Mesodermal cell (in vitro differentiated cells): ENCODE measurements around the gene KCTD2. TPM values are rescaled to one million over a fixed set of nuclear protein-coding genes. Genes with fewer than 3 reads are reported as not detected.
"Not testable (repeated sequence)": the region's sequence is repeated elsewhere in the genome, so short reads cannot be mapped to it uniquely, and the experiment has no call there.

Experiments used
- H3K27ac ChIP-seq: 2 replicates; pipeline ENCODE4 v1.7.0; 2013; ENCODE audit warnings: mild to moderate bottlenecking, low read depth, low read length, moderate library complexity; ENCODE audit not compliant: severe bottlenecking
- H3K36me3 ChIP-seq: 2 replicates; pipeline ENCODE4 v1.7.1; 2013; ENCODE audit warnings: mild to moderate bottlenecking, low read length, moderate library complexity; ENCODE audit not compliant: control insufficient read depth, insufficient read depth
- H3K4me1 ChIP-seq: one replicate; pipeline ENCODE4 v1.7.1; 2013; ENCODE audit warnings: mild to moderate bottlenecking, low read length; ENCODE audit not compliant: insufficient read depth, control insufficient read depth, poor library complexity, severe bottlenecking
- H3K4me3 ChIP-seq: 2 replicates; pipeline ENCODE4 v1.7.0; 2013; ENCODE audit warnings: low read length, control low read depth, mild to moderate bottlenecking; ENCODE audit not compliant: insufficient read depth, poor library complexity, severe bottlenecking; ENCODE audit errors: extremely low read depth
- H3K9me3 ChIP-seq: 2 replicates; pipeline ENCODE4 v1.7.1; 2013; ENCODE audit warnings: mild to moderate bottlenecking, low read length, moderate library complexity; ENCODE audit not compliant: control insufficient read depth
- WGBS, 2 experiments: methylation state at CpG; one replicate each; pipeline ENCODE4 v1.1.5; 2013; ENCODE audit warnings: missing lambda C conversion rate in 2 of 2; ENCODE audit not compliant: insufficient coverage in 2 of 2; 5-methylcytosine and 5-hydroxymethylcytosine counted together
- polyA plus RNA-seq, 2 experiments: library from polyadenylated mRNA; stranded (reverse); fragments of 50-300 nt; gene quantifications; one replicate each; pipeline ENCODE4 v1.2.3, GENCODE V29; 2013

KCTD2 gene, protein sequence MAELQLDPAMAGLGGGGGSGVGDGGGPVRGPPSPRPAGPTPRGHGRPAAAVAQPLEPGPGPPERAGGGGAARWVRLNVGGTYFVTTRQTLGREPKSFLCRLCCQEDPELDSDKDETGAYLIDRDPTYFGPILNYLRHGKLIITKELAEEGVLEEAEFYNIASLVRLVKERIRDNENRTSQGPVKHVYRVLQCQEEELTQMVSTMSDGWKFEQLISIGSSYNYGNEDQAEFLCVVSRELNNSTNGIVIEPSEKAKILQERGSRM
- polyA plus RNA-seq (2013, experiment 1 of 2), result 22.7 TPM
- polyA plus RNA-seq (2013, experiment 2 of 2), result 19.3 TPM

GRCh38 chr17:75046407-75047289 is at the start of gene KCTD2, which contains the start of gene ATP5PD:
Gene KCTD2 (plus strand): TSS chr17:75047225. CDS start chr17:75047251, 26 bp downstream.
Gene ATP5PD (minus strand): TSS chr17:75046969. CDS start chr17:75042650, 4,319 bp downstream.
- H3K9me3 ChIP-seq, result no peaks in the 10 kb centered on the region

GRCh38 chr17:74998783-74999182 is 48.2 kb upstream of the KCTD2 start:
- Histone ChIP-seq H3K9me3 (no peaks in the 10 kb centered on the region), H3K4me1 (peaks cover 7% of the 10 kb centered on the region), H3K27ac (peak overlapping the region; percentile 29), H3K36me3 (peaks cover 63% of the 10 kb centered on the region), H3K4me3 (no peak overlapping the region)
- WGBS, 2 experiments, result 93 to 97% methylated on average over 5 of the region's 6 CpGs

More at GRCh38 chr17:75046407-75047289, at the start of gene KCTD2, which contains the start of gene ATP5PD:
- H3K36me3 ChIP-seq, result peaks cover 35% of the 10 kb centered on the region
- H3K4me1 ChIP-seq, result peaks cover 11% of the 10 kb centered on the region
- 0 to 1% methylated on average over 33 to 49 of the region's 72 CpGs for WGBS, 2 experiments
- H3K4me3 ChIP-seq, result peak within 1 kb of the TSS; percentile 93
- H3K27ac ChIP-seq, result peak within 1 kb of the TSS; percentile 87

DNA sequence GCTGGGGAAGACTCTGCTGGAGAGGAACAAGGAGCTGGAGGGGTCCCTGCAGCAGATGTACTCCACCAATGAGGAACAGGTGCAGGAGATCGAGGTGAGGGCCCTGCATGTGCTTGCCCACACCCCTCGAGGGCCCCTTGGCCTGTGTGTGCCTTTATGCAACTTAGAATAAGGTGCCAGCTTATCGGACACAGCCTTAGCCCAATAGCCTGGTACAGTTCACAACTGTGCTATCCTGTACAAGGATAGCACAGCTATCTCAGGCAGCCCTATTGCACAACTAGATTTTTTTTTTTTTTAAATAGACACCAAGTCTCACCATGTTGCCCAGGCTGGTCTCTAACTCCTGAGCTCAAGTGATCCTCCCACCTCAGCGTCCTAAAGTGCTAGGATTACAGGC is 47.5 kb upstream of the KCTD2 start:
- peaks cover 63% of the 10 kb centered on the region for H3K36me3 ChIP-seq
- 94% methylated on average over 4 of the region's 4 CpGs for WGBS, 2 experiments
- no peaks in the 10 kb centered on the region for H3K9me3 ChIP-seq
- H3K4me3 ChIP-seq, result no peak overlapping the region
- H3K27ac ChIP-seq, result no peak overlapping the region
- peaks cover 7% of the 10 kb centered on the region for H3K4me1 ChIP-seq

GRCh38 chr17:75001915-75002843 is 44.8 kb upstream of the KCTD2 start:
- no peak overlapping the region for H3K27ac ChIP-seq
- no peaks in the 10 kb centered on the region for H3K9me3 ChIP-seq
- peaks cover 7% of the 10 kb centered on the region for H3K4me1 ChIP-seq
- peaks cover 63% of the 10 kb centered on the region for H3K36me3 ChIP-seq
- 94 to 100% methylated on average over 8 to 9 of the region's 15 CpGs for WGBS, 2 experiments
- H3K4me3 ChIP-seq, result no peak overlapping the region

- Histone ChIP-seq H3K36me3 (peaks cover 63% of the 10 kb centered on the region), H3K4me3 (no peak overlapping the region), H3K9me3 (no peaks in the 10 kb centered on the region), H3K27ac (no peak overlapping the region), H3K4me1 (peaks cover 6% of the 10 kb centered on the region)
- WGBS, 2 experiments, result 94 to 95% methylated on average over 56 to 69 of the region's 76 CpGs
Observed at GRCh38 chr17:75003070-75003956, 43.7 kb upstream of the KCTD2 start.

GRCh38 chr17:75003957-75004355 is 43.1 kb upstream of the KCTD2 start:
- H3K27ac ChIP-seq, result no peak overlapping the region
- no peaks in the 10 kb centered on the region for H3K9me3 ChIP-seq
- WGBS, 2 experiments, result 95 to 96% methylated on average over 14 to 17 of the region's 19 CpGs
- H3K36me3 ChIP-seq, result peaks cover 62% of the 10 kb centered on the region
- H3K4me3 ChIP-seq, result no peak overlapping the region
- no peaks in the 10 kb centered on the region for H3K4me1 ChIP-seq

- Histone ChIP-seq H3K4me1 (no peaks in the 10 kb centered on the region), H3K4me3 (no peak overlapping the region), H3K36me3 (peaks cover 58% of the 10 kb centered on the region), H3K27ac (no peak overlapping the region), H3K9me3 (no peaks in the 10 kb centered on the region)
- WGBS, 2 experiments, result 95 to 100% methylated on average over 1 to 2 of the region's 3 CpGs
Observed at GRCh38 chr17:75004371-75004770, 42.7 kb upstream of the KCTD2 start.

DNA sequence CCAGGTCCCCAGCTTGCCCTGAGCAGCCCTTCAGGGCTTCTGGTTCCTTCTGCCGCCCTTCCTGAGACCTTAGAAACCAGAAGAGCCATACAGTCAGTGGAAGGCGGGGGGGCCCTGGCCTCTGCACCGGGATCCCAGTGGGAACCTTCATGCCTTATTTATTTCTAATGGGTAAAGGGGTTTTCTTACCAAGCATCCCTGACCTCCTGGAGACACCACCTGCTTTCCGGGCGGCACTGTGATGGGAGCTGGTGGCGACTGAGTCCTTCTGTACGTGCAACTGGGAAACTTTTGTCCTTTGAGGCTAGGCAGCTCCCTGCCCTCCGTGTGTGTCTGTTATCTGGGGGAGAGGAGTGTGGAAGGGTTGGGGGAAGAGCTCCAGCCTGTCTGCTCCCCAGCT is 41.7 kb upstream of the KCTD2 start:
- no peaks in the 10 kb centered on the region for H3K9me3 ChIP-seq
- H3K27ac ChIP-seq, result no peak overlapping the region
- H3K4me3 ChIP-seq, result no peak overlapping the region
- no peaks in the 10 kb centered on the region for H3K4me1 ChIP-seq
- WGBS, 2 experiments, result 89 to 100% methylated on average over 1 to 5 of the region's 8 CpGs
- peaks cover 54% of the 10 kb centered on the region for H3K36me3 ChIP-seq

DNA sequence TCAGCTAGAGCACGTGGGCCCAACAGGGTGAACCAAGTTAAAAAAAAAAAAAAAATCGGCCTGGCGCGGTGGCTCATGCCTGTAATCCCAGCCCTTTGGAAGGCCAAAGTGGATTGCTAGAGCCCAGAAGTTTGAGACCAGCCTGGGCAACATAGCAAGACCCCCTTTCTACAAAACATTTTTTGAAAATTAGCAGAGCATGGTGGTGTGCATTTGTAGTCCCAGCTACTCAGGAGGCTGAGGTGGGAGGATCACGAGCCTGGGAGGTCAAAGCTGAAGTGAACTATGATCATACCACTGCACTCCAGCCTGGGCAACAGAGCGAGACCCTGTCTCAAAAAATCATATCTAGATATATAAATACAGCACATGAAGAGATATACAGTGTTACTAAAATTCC is 40.9 kb upstream of the KCTD2 start:
- 83% methylated on average over 3 of the region's 6 CpGs; no CpG with 5 or more reads in 1 of the 2 experiments for WGBS, 2 experiments
- not testable (repeated sequence) for H3K9me3 ChIP-seq, H3K27ac ChIP-seq, H3K4me3 ChIP-seq, H3K4me1 ChIP-seq
- peaks cover 48% of the 10 kb centered on the region for H3K36me3 ChIP-seq
